Neuronal stem cell (in vitro differentiated cells): ENCODE measurements around the gene CD58. TPM values are rescaled to one million over a fixed set of nuclear protein-coding genes. Genes with fewer than 3 reads are reported as not detected.

Source experiments
- DNase-seq: peaks from one replicate; pipeline ENCODE4 v3.0.0-alpha.2; 2013; ENCODE audit warnings: low spot score
- H2AFZ ChIP-seq: one replicate; pipeline ENCODE4 v1.6.1; 2013; ENCODE audit warnings: mild to moderate bottlenecking, low read length, inconsistent platforms
- H2AK5ac ChIP-seq: 2 replicates; pipeline ENCODE4 v1.6.1; 2013; ENCODE audit warnings: low read depth, mild to moderate bottlenecking, inconsistent platforms, low read length, moderate library complexity, mixed read lengths
- H2BK120ac ChIP-seq: 2 replicates; pipeline ENCODE4 v1.6.1; 2013; ENCODE audit warnings: low read depth, mild to moderate bottlenecking, inconsistent platforms, low read length, moderate library complexity, mixed read lengths
- H2BK12ac ChIP-seq: one replicate; pipeline ENCODE4 v1.6.1; 2013; ENCODE audit warnings: low read length, inconsistent platforms
- H2BK15ac ChIP-seq: 2 replicates; pipeline ENCODE4 v1.6.1; 2013; ENCODE audit warnings: mild to moderate bottlenecking, low read length, inconsistent platforms, mixed read lengths
- H2BK5ac ChIP-seq: one replicate; pipeline ENCODE4 v1.6.1; 2013; ENCODE audit warnings: inconsistent platforms, mild to moderate bottlenecking, low read length, moderate library complexity
- H3K14ac ChIP-seq: one replicate; pipeline ENCODE4 v1.6.1; 2013; ENCODE audit warnings: low read length, inconsistent platforms
- H3K18ac ChIP-seq: 2 replicates; pipeline ENCODE4 v1.6.1; 2013; ENCODE audit warnings: low read length, inconsistent platforms
- H3K23ac ChIP-seq: 2 replicates; pipeline ENCODE4 v1.6.1; 2013; ENCODE audit warnings: low read depth, mild to moderate bottlenecking, mixed read lengths, low read length, inconsistent platforms; ENCODE audit not compliant: poor library complexity
- H3K27ac ChIP-seq: replicated peaks from 3 replicates; pipeline ENCODE4 v1.5.1; 2013; ENCODE audit warnings: low read length, inconsistent platforms
- H3K27me3 ChIP-seq, 3 experiments: 2 replicates each; pipeline ENCODE4 v1.6.1; 2013; ENCODE audit warnings: low read length in 3 of 3, mild to moderate bottlenecking in 2 of 3, inconsistent platforms in 1 of 3, low read depth in 1 of 3, mixed read lengths in 1 of 3, moderate library complexity in 1 of 3; ENCODE audit not compliant: control insufficient read depth in 3 of 3, insufficient read depth in 3 of 3
- H3K36me3 ChIP-seq, 2 donors: replicated peaks in 1 of 2; 2 replicates each; pipeline ENCODE4 v1.6.1; 2013; ENCODE audit warnings: low read length in 2 of 2; ENCODE audit not compliant: control insufficient read depth in 2 of 2, insufficient read depth in 2 of 2
- H3K4ac ChIP-seq: 2 replicates; pipeline ENCODE4 v1.6.1; 2013; ENCODE audit warnings: inconsistent platforms, mild to moderate bottlenecking, low read length, moderate library complexity
- H3K4me1 ChIP-seq, 2 donors: 1 replicate in 1 of 2; 2 replicates in 1 of 2; pipeline ENCODE4 v1.6.1; 2013; ENCODE audit warnings: low read length in 2 of 2, low read depth in 1 of 2; ENCODE audit not compliant: control insufficient read depth in 2 of 2, insufficient read depth in 1 of 2
- H3K4me2 ChIP-seq: one replicate; pipeline ENCODE4 v1.6.1; 2013; ENCODE audit warnings: mild to moderate bottlenecking, low read length, inconsistent platforms; ENCODE audit not compliant: insufficient read depth, poor library complexity, severe bottlenecking
- H3K4me3 ChIP-seq, 2 donors: 2 replicates each; pipeline ENCODE4 v1.5.1; 2013; ENCODE audit warnings: low read length in 2 of 2, mild to moderate bottlenecking in 2 of 2, inconsistent platforms in 1 of 2, moderate library complexity in 1 of 2
- H3K79me1 ChIP-seq: one replicate; pipeline ENCODE4 v1.6.1; 2013; ENCODE audit warnings: low read depth, mild to moderate bottlenecking, inconsistent platforms, low read length, moderate library complexity
- H3K9ac ChIP-seq: one replicate; pipeline ENCODE4 v1.6.1; 2013; ENCODE audit warnings: mild to moderate bottlenecking, low read depth, low read length, inconsistent platforms; ENCODE audit not compliant: poor library complexity
- H3K9me3 ChIP-seq, 2 donors: replicated peaks in 1 of 2; 2 replicates each; pipeline versions ENCODE3 to v1.6.1; 2013; ENCODE audit warnings: low read length in 2 of 2, mild to moderate bottlenecking in 2 of 2, inconsistent platforms in 1 of 2, low read depth in 1 of 2, mixed read lengths in 1 of 2, moderate library complexity in 1 of 2; ENCODE audit not compliant: control insufficient read depth in 2 of 2, insufficient read depth in 1 of 2
- H4K8ac ChIP-seq: one replicate; pipeline ENCODE4 v1.6.1; 2013; ENCODE audit warnings: low read depth, mild to moderate bottlenecking, inconsistent platforms, low read length, moderate library complexity
- H4K91ac ChIP-seq: one replicate; pipeline ENCODE4 v1.6.1; 2013; ENCODE audit warnings: low read length, low read depth, mild to moderate bottlenecking, inconsistent platforms; ENCODE audit not compliant: poor library complexity
- WGBS, 2 donors: extraction: QIAGEN DNeasy Blood & Tissue Kit; methylation state at CpG; one replicate each; pipeline ENCODE4 v1.1.7; 2013; ENCODE audit warnings: missing lambda C conversion rate in 2 of 2, mixed read lengths in 1 of 2; ENCODE audit not compliant: insufficient read length in 2 of 2, insufficient replicate concordance in 1 of 2; ENCODE audit errors: extremely low coverage in 2 of 2; 5-methylcytosine and 5-hydroxymethylcytosine counted together
- small RNA-seq: library from polyadenylated mRNA; stranded (forward); fragments of <200 nt; extraction: miRNeasy Mini kit (QIAGEN cat#:217004); gene quantifications from one replicate; pipeline ENCODE3, GENCODE V24; 2013; ENCODE audit not compliant: insufficient read depth

CD58 gene

GRCh38 chr1:116465845-116466685 lies 104.8 kb downstream of the CD58 start:
- Histone ChIP-seq H3K4me1 (no peaks in the 10 kb centered on the region), H2AFZ (no peak overlapping the region), H4K91ac (no peak overlapping the region), H2BK12ac (no peak overlapping the region), H3K4me2 (no peak overlapping the region), H3K9ac (no peak overlapping the region), H3K14ac (no peak overlapping the region), H4K8ac (no peak overlapping the region), H2BK15ac (no peak overlapping the region), H3K18ac (no peak overlapping the region), H2BK120ac (no peak overlapping the region), H3K79me1 (no peaks in the 10 kb centered on the region), H3K4ac (no peak overlapping the region), H3K4me3 (no peak overlapping the region), H3K36me3 (no peaks in the 10 kb centered on the region), H3K9me3 (peaks cover 0 to 2% of the 10 kb centered on the region in 2 donors), H2AK5ac (no peak overlapping the region), H2BK5ac (no peak overlapping the region), H3K27ac (no peak overlapping the region), H3K27me3 (peaks cover 0 to 15% (median 0%) of the 10 kb centered on the region in 3 experiments), H3K23ac (no peak overlapping the region)
- no peak for DNase-seq
- WGBS, 2 donors: no CpG with 5 or more reads among the region's 10 CpGs

GRCh38 chr1:116465477-116465844 lies 105.4 kb downstream of the CD58 start:
- no CpG with 5 or more reads among the region's 4 CpGs for WGBS, 2 donors
- no peak overlapping the region for H3K14ac ChIP-seq
- no peak overlapping the region for H3K4ac ChIP-seq
- H3K23ac ChIP-seq: no peak overlapping the region
- H3K27ac ChIP-seq: no peak overlapping the region
- no peak overlapping the region for H3K9ac ChIP-seq
- H3K9me3 ChIP-seq: peaks cover 0 to 2% of the 10 kb centered on the region in 2 donors
- no peak overlapping the region for H3K4me3 ChIP-seq
- no peaks in the 10 kb centered on the region for H3K4me1 ChIP-seq
- H4K91ac ChIP-seq: no peak overlapping the region
- H3K4me2 ChIP-seq: no peak overlapping the region
- no peaks in the 10 kb centered on the region for H3K79me1 ChIP-seq
- H3K27me3 ChIP-seq: peaks cover 0 to 17% (median 0%) of the 10 kb centered on the region in 3 experiments
- no peak for DNase-seq
- H4K8ac ChIP-seq: no peak overlapping the region
- H2BK15ac ChIP-seq: no peak overlapping the region
- H2BK5ac ChIP-seq: no peak overlapping the region
- no peak overlapping the region for H2AFZ ChIP-seq
- no peak overlapping the region for H2AK5ac ChIP-seq
- no peak overlapping the region for H2BK120ac ChIP-seq
- no peak overlapping the region for H2BK12ac ChIP-seq
- no peak overlapping the region for H3K18ac ChIP-seq
- H3K36me3 ChIP-seq: no peaks in the 10 kb centered on the region

Small RNAs within 50 kb of the gene (small RNA-seq; reads per million reads assigned to genes)
- gene MIR548AC: not detected
